Effector memory CD4-positive, alpha-beta T cell (primary cell): Measurements from ENCODE around the gene BTRC.

Experiments used
- DNase-seq, 3 donors: peaks; one replicate each; pipeline ENCODE4 v3.0.0-alpha.2; 2020
- H3K27ac ChIP-seq: 2 replicates; pipeline ENCODE4 v1.7.0; 2013; ENCODE audit warnings: mild to moderate bottlenecking, low read length, moderate library complexity; ENCODE audit not compliant: insufficient read depth, poor library complexity, severe bottlenecking
- H3K27me3 ChIP-seq: replicated peaks from 2 replicates; pipeline ENCODE4 v1.7.0; 2013; ENCODE audit warnings: mild to moderate bottlenecking, low read length; ENCODE audit not compliant: insufficient read depth, control insufficient read depth, poor library complexity, severe bottlenecking
- H3K36me3 ChIP-seq: 2 replicates; pipeline ENCODE4 v1.7.0; 2013; ENCODE audit warnings: mild to moderate bottlenecking, low read length, moderate library complexity; ENCODE audit not compliant: control insufficient read depth, insufficient read depth
- H3K4me1 ChIP-seq: 2 replicates; pipeline ENCODE4 v1.7.0; 2013; ENCODE audit warnings: low read length, mild to moderate bottlenecking; ENCODE audit not compliant: control insufficient read depth, insufficient read depth, poor library complexity, severe bottlenecking
- H3K4me3 ChIP-seq: 2 replicates; pipeline ENCODE4 v1.7.0; 2013; ENCODE audit warnings: low read length, low read depth, mild to moderate bottlenecking; ENCODE audit not compliant: insufficient read depth, poor library complexity, severe bottlenecking
- H3K9me3 ChIP-seq: 2 replicates; pipeline ENCODE4 v1.7.0; 2013; ENCODE audit warnings: mild to moderate bottlenecking, low read length, moderate library complexity; ENCODE audit not compliant: control insufficient read depth

Gene BTRC

GRCh38 chr10:101576211-101576863, 222.4 kb downstream of the BTRC start:
- Histone ChIP-seq H3K27me3 (no peaks in the 10 kb centered on the region), H3K4me3 (no peak overlapping the region), H3K4me1 (no peaks in the 10 kb centered on the region), H3K9me3 (no peaks in the 10 kb centered on the region), H3K36me3 (peaks cover 27% of the 10 kb centered on the region), H3K27ac (no peak overlapping the region)
- DNase-seq, result no peak

DNA sequence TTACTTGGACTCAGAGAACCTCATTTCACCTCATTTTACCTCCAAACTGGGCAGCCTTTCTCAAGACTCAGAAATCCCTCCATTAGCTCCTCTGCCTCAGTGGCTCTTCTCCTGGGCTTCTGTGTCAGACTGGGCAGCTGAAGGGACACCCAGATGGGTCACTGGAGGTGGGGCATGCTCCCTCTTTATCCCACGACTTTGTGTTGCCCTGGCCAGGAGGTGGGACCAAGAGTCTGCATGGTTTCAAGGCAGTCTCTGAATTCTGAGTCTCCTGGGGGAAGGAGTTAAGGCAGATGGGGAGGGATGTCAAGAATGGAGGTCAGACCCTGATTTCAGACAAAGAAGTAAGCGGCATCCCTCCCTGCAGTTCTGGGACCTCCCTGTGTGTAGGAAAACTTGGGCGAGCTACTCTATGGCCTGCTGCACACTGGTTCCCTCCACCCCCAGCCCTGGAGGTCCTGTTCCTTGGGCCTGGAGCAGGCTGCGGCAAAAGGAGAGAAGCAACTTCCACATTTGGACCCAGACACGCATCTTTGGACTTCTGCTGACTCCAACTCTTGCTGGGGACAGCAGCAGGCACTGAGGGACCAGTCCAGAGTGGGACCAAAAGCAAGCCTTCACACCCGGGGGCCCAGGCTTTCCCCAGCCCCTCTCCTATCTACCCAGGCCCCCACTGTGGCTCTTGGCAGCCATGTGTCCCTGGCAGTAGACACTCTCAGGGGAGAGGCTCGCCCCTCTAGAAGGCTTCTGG, 223.3 kb downstream of the BTRC start:
- Histone ChIP-seq H3K4me3 (no peak overlapping the region), H3K4me1 (no peaks in the 10 kb centered on the region), H3K27ac (no peak overlapping the region), H3K9me3 (no peaks in the 10 kb centered on the region), H3K27me3 (no peaks in the 10 kb centered on the region), H3K36me3 (peaks cover 27% of the 10 kb centered on the region)
- DNase-seq, result no peak

DNA sequence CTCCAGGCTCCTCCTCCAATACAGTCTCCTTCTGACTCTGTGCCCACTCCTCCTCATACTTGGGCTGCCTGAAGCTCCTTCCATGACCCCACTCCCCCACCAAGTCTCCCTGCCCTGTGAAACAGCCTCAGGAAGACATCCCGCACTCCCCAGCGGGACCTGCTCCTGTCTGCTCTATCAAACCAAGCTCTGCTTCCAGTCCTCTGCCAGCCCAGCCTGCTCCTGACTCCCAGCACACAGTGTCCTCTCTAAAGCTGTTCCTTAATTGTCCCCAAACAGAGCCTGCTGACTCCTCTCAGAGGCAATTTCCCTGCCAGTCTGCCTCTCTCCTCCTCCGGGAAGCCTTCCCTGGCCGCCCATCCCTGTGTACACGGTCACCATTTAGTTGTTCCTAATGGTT, 224.2 kb downstream of the BTRC start:
- no peak for DNase-seq
- no peak overlapping the region for H3K4me3 ChIP-seq
- no peak overlapping the region for H3K27ac ChIP-seq
- H3K9me3 ChIP-seq, result no peaks in the 10 kb centered on the region
- H3K4me1 ChIP-seq, result no peaks in the 10 kb centered on the region
- no peaks in the 10 kb centered on the region for H3K27me3 ChIP-seq
- peaks cover 34% of the 10 kb centered on the region for H3K36me3 ChIP-seq

DNA sequence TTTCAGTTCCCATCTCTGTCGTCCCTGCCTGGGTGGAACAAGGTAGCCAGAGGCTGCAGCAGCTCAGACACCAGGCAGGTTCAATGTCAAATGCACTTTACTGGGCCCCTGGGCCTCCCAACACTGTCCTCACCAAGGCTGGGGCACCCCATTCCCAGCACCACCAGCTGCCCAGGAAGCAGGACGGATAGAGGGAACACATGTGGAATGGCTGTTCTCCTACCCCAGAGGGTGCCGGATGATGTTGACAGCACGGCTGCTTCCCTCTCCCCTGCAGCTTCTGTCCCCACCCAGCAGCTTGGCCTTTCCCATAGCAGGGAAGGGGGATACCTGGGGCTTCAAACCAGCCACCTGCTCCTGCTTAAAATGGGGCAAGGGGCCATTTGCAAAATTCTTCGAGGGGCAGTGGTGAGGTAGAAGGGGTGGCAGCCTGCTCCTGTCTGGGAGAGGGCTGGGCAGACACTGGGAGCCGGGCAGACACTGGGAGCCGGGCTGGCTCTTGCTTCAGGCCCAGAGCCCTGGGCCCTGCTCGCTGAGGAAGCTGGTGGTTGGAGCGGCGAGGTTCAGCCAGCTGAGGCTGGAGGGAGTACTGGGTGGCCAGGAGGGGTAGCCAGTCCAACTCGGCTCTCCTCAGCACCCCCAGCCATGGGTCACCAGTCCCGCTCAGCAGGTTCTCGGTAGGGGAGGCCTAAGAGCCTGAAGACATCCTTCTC, 225.0 kb downstream of the BTRC start:
- Histone ChIP-seq H3K36me3 (peaks cover 42% of the 10 kb centered on the region), H3K9me3 (no peaks in the 10 kb centered on the region)
- DNase-seq, result no peak

DNA sequence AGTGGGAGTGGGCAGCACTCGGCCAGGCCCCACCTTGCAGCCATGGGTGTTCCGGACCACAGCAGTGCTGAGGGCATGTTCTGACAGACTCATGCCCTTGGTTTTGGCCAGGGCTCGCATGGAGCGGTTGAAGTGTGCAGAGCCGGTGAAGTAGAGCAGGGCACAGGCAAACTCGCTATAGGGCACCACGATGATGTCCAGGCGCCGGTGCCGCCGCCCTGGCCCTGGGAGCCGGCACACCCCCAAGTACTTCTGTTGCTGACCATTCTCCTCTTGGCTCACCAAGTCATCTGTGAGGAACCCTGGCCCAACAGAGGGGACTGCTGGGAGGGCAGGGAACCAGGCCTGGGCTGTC, 225.5 kb downstream of the BTRC start:
- Histone ChIP-seq H3K4me1 (no peaks in the 10 kb centered on the region), H3K27ac (no peak overlapping the region), H3K9me3 (no peaks in the 10 kb centered on the region), H3K4me3 (no peak overlapping the region), H3K27me3 (no peaks in the 10 kb centered on the region), H3K36me3 (peaks cover 45% of the 10 kb centered on the region)
- no peak for DNase-seq

More for the DNA sequence above, 225.0 kb downstream of the BTRC start:
- H3K27me3 ChIP-seq, result no peaks in the 10 kb centered on the region
- no peak overlapping the region for H3K27ac ChIP-seq
- H3K4me3 ChIP-seq, result no peak overlapping the region
- no peaks in the 10 kb centered on the region for H3K4me1 ChIP-seq

DNA sequence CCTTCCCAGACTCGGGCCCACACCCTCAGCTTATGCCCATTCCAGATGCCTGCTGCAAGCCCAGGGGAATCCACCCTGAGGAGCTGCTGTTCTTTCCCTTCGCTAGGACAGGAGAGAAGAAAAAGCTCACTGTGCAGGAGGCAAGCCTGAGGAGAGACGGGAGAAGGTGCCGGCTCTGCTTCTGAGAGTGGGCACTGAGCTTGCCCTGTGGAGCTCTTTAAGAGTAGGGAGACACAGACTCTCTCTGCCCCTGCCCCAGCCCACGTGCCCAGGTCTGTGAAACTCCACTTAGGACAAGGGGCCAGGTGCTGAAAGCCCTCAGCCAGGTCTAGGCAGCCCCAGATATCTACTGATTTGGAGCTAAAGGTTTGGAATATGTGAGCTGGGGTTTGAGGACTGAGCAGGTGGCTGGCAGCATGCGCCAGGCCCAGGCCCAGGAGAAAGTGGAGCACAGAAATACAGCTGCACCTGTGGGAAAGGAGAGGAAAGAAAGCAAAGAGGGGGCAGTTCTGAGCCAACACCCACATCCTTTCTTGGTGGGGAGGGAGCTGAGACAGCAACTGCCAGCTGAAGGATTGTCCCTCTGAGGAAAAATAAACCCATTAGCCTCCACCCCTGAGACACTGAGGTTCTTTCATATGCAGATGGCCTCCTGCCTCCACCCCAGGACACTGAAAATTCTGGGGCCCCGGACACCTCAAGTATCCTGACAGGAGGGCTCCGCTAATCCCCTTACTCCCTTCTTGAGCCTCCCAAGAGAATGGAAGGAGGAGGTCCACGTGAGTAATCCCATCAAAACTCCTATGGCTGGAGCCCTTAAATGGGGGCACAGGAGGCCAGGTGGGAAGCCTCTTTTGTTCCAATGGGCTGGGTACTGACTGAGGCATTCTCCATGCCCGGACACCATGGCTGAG, 226.8 kb downstream of the BTRC start:
- no peaks in the 10 kb centered on the region for H3K27me3 ChIP-seq
- H3K27ac ChIP-seq, result no peak overlapping the region
- no peaks in the 10 kb centered on the region for H3K9me3 ChIP-seq
- H3K4me1 ChIP-seq, result no peaks in the 10 kb centered on the region
- peaks cover 48% of the 10 kb centered on the region for H3K36me3 ChIP-seq
- H3K4me3 ChIP-seq, result no peak overlapping the region
- no peak for DNase-seq

DNA sequence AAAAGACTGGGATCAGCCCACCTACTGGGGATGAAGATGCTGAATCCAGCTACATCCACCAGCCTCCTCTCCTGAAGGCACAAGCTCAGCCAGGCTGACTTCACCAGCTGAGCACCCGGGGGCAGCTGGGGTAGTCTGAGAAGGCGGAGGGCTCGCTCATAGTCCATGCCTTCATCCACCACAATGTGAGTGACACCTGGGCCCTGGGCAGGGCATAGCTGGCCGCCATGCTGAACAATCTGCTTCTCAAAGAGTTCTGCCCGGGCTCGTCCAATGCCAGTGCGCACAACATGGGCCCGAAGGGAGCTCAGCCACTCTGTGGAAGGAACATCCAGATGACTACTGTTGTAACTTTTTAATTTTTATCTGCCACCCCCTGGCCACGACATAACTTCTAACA, 231.9 kb downstream of the BTRC start:
- DNase-seq, result no peak
- Histone ChIP-seq H3K36me3 (peaks cover 21% of the 10 kb centered on the region), H3K4me1 (peaks cover 16% of the 10 kb centered on the region), H3K27ac (no peak overlapping the region), H3K9me3 (no peaks in the 10 kb centered on the region), H3K4me3 (no peak overlapping the region), H3K27me3 (no peaks in the 10 kb centered on the region)

DNA sequence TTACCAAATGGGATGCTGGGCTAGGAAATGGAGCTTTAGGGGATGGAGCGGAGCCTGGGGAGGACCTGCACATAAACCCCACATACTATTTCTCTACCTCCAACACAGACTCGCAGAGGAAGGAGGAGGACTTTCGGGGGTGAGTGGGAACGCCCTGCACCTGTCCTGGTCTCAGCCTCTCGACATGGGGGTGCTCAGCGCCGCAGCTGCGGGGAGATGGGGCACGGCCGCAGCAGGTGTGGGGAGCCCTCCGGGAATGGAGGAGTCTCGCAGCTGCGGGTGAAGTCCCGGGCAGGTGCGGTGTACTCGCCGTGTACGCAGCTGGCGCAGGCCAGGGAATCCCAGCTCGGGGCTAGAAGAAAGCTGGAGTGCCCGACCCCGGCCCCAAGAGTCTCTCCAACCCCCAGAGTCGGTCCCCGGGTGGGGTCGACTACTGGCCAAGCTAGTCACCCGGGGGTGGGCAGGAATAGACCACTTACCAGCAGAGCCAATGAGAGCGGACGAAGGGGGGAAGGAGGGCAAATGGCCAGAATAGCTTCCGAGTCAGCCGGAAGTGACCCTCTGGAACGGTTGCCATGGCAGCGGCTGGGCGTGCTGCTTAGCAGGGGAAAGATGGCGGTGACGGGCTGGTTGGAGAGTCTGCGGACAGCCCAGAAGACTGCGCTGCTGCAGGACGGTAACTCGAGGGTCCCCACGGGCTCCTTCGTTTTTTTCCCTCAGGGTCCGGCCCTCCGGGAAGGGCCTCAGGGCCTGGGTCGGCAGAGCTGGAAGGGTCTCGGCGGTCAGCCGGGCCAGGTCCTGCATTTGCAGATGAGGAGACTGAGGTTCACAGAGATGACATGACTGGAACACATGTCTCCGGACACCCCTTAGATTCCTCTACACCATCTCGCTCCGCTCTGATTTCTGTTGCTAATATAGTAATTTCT, 234.0 kb downstream of the BTRC start, which contains the start of the genes DPCD and POLL:
Gene DPCD, plus strand, starts transcription at position 597 of the 929 bp plus-strand sequence. Its CDS starts 16 bp downstream, at position 613.
Gene POLL, minus strand, starts transcription at position 533 of the 929 bp plus-strand sequence. CDS start 897 bp downstream, outside the sequence.
- Histone ChIP-seq H3K4me3 (peak within 1 kb of the TSS; percentile 81), H3K27me3 (no peaks in the 10 kb centered on the region), H3K27ac (peak within 1 kb of the TSS; percentile 52), H3K9me3 (no peaks in the 10 kb centered on the region), H3K4me1 (peaks cover 16% of the 10 kb centered on the region), H3K36me3 (peaks cover 16% of the 10 kb centered on the region)
- DNase-seq, result peak; percentile 73 to 83 (median 74)

- no peaks in the 10 kb centered on the region for H3K27me3 ChIP-seq
- H3K4me1 ChIP-seq, result peaks cover 16% of the 10 kb centered on the region
- H3K27ac ChIP-seq, result no peak overlapping the region
- H3K9me3 ChIP-seq, result no peaks in the 10 kb centered on the region
- no peak for DNase-seq
- peak overlapping the region; percentile 81 for H3K4me3 ChIP-seq
- peaks cover 7% of the 10 kb centered on the region for H3K36me3 ChIP-seq
These were observed 234.9 kb downstream of the BTRC start for GRCh38 chr10:101588879-101589278.
